GM10248 (cell line): ENCODE data around the gene KCNE4.

Source experiments
- CTCF ChIA-PET: fragments of 300-600 bp; sonication (Branson Sonifier 250); formaldehyde crosslinking; extraction: SDS; loops from one replicate; lab custom pipeline; 2021; ENCODE audit warnings: antibody characterized with exemption; lab: Yijun Ruan, JAX
- POLR2A ChIA-PET: fragments of 350-650 bp; sonication (Branson Sonifier 250); formaldehyde crosslinking; extraction: SDS; loops from one replicate; lab custom pipeline; 2020; ENCODE audit warnings: antibody characterized with exemption; lab: Yijun Ruan, JAX
- DNase-seq: peaks from one replicate; pipeline ENCODE4 v3.0.0; 2012; ENCODE audit errors: extremely low spot score
- CTCF ChIP-seq: IDR thresholded peaks from 2 replicates; pipeline ENCODE4 v1.5.1; 2012; ENCODE audit warnings: mild to moderate bottlenecking, low read depth; ENCODE audit errors: extremely low read depth, missing control alignments, control extremely low read depth

KCNE4 gene

GRCh38 chr2:223050188-223050587 lies 1.8 kb upstream of the KCNE4 start:
- DNase-seq, result no peak
- TF ChIP-seq CTCF, result no peak
- POLR2A ChIA-PET, result no interaction called here
- CTCF ChIA-PET, result no interaction called here

GRCh38 chr2:223050900-223051504 lies 988 bp upstream of the KCNE4 start:
- CTCF ChIA-PET, result no interaction called here
- POLR2A ChIA-PET, result no interaction called here
- DNase-seq, result no peak
- no peak for TF ChIP-seq CTCF

- ChIA-PET POLR2A (no interaction called here), CTCF (no interaction called here)
- TF ChIP-seq CTCF, result no peak
- no peak for DNase-seq
Measured at GRCh38 chr2:223052548-223053483, 826 bp downstream of the KCNE4 start.

GRCh38 chr2:223053484-223054192 lies 1.6 kb downstream of the KCNE4 start:
- POLR2A ChIA-PET, result no interaction called here
- DNase-seq, result no peak
- TF ChIP-seq CTCF, result no peak
- CTCF ChIA-PET, result no interaction called here

GRCh38 chr2:223054193-223054781 lies 2.3 kb downstream of the KCNE4 start:
- ChIA-PET POLR2A (no interaction called here), CTCF (no interaction called here)
- no peak for TF ChIP-seq CTCF
- no peak for DNase-seq

GRCh38 chr2:223055140-223055539 lies 3.1 kb downstream of the KCNE4 start:
- CTCF ChIA-PET, result no interaction called here
- no peak for DNase-seq
- POLR2A ChIA-PET, result no interaction called here
- TF ChIP-seq CTCF, result no peak
